HG03196 (cell line): Measurements from ENCODE around the gene RNF182.
"Not testable (repeated sequence)": the region's sequence is repeated elsewhere in the genome, so short reads cannot be mapped to it uniquely, and the experiment has no call there.

Experiments
- ATAC-seq: cut with Tn5 transposase; IDR thresholded peaks from one replicate; pipeline ENCODE4 v1.9.1; 2021; ENCODE audit not compliant: unreplicated experiment

Gene RNF182

GRCh38 chr6:13993416-13993815 is 68.7 kb downstream of the RNF182 start:
- ATAC-seq: no peak

GRCh38 chr6:13998356-13998755 is 73.6 kb downstream of the RNF182 start:
- no peak for ATAC-seq

GRCh38 chr6:14000901-14001300 is 76.1 kb downstream of the RNF182 start:
- ATAC-seq: no peak

- no peak for ATAC-seq
Observed at GRCh38 chr6:14001329-14002012, 76.7 kb downstream of the RNF182 start.

- ATAC-seq: no peak
Observed at GRCh38 chr6:14002176-14002947, 77.6 kb downstream of the RNF182 start.

- no peak for ATAC-seq
Observed at GRCh38 chr6:14004258-14004657, 79.5 kb downstream of the RNF182 start.

- ATAC-seq: no peak
Observed at GRCh38 chr6:14008809-14009208, 84.1 kb downstream of the RNF182 start.

GRCh38 chr6:14009431-14009830 is 84.7 kb downstream of the RNF182 start:
- no peak for ATAC-seq

GRCh38 chr6:14010275-14010674 is 85.5 kb downstream of the RNF182 start:
- ATAC-seq: no peak

- ATAC-seq: no peak
Observed at GRCh38 chr6:14012313-14013030, 87.7 kb downstream of the RNF182 start.

GRCh38 chr6:14015964-14016363 is 91.2 kb downstream of the RNF182 start:
- ATAC-seq: no peak

GRCh38 chr6:14016432-14016831 is 91.7 kb downstream of the RNF182 start:
- no peak for ATAC-seq

GRCh38 chr6:14016935-14017625 is 92.3 kb downstream of the RNF182 start:
- no peak for ATAC-seq

- no peak for ATAC-seq
Observed at GRCh38 chr6:14017626-14018475, 93.1 kb downstream of the RNF182 start.

GRCh38 chr6:14018559-14018958 is 93.8 kb downstream of the RNF182 start:
- ATAC-seq: not testable (repeated sequence)

- no peak for ATAC-seq
Observed at GRCh38 chr6:14020551-14020950, 95.8 kb downstream of the RNF182 start.

GRCh38 chr6:14021449-14021848 is 96.7 kb downstream of the RNF182 start:
- no peak for ATAC-seq

GRCh38 chr6:14022673-14023072 is 97.9 kb downstream of the RNF182 start:
- ATAC-seq: no peak

- no peak for ATAC-seq
Observed at GRCh38 chr6:14023855-14024254, 99.1 kb downstream of the RNF182 start.

- no peak for ATAC-seq
Observed at GRCh38 chr6:14025160-14025559, 100.4 kb downstream of the RNF182 start.
